HL-60/S4 treated with phorbol 12-myristate 13-acetate at 8.2 ng/mL for 4 days and 3 days (cell line): ENCODE data around the gene C16orf74.

Experiments
- in situ Hi-C: fragments of 300-500 bp; cut with MboI; formaldehyde crosslinking; loops from 2 replicates; pipeline ENCODE4 v1.15.0; 2022; ENCODE audit warnings: low sequenced_read_pairs

Gene C16orf74

DNA sequence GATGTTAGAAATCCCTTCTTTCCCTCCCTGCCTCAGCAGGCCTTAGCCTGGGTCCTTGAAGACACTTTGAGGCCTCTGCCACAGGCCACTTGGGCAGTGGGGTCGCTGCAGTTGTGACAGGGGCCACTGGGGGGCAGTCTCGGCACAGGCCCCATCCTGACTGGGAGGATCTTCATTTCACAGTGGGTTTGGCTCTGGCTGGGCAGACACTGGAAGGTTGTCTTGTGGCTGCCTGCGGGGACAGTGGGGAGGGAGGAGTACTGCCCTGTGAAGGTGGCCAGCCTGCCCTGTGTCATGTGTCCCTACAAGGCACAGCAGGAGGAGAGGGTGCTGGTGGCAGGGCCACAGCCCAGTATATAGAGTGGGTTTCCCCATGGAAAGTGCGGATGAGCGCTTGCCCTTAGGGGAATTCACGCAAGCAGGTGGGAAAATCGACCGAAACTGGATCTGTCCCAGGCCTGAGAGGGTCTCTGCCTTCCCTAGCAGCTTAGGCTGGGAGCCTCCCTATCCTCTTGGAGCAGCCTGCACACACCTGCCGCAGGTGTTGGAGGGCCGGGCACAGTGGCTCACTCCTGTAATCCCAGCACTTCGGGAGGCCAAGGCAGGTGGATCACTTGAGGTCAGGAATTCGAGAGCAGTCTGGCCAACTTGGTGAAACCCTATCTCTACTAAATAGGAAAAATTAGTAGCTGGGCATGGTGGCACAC, 90.9 kb downstream of the C16orf74 start:
- in situ Hi-C loops, result no loop called here

DNA sequence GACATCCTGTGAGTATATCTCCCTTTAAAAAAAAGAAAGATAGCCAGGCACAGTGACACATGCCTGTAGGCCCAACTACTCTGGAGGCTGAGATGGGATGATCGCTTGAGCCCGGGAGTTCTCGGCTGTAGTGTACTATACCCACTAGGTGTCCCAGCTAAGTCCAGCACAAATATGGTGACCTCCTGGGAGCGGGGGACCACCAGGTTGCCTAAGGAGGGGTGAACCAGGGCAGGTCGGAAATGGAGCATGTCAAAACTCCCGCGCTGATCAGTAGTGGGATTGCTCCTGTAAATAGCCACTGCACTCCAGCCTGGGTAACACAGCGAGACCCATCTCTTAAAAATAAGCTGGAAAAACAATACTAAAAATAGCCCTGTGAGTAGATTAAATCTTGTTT, 91.6 kb downstream of the C16orf74 start:
- in situ Hi-C loops, result no loop called here

DNA sequence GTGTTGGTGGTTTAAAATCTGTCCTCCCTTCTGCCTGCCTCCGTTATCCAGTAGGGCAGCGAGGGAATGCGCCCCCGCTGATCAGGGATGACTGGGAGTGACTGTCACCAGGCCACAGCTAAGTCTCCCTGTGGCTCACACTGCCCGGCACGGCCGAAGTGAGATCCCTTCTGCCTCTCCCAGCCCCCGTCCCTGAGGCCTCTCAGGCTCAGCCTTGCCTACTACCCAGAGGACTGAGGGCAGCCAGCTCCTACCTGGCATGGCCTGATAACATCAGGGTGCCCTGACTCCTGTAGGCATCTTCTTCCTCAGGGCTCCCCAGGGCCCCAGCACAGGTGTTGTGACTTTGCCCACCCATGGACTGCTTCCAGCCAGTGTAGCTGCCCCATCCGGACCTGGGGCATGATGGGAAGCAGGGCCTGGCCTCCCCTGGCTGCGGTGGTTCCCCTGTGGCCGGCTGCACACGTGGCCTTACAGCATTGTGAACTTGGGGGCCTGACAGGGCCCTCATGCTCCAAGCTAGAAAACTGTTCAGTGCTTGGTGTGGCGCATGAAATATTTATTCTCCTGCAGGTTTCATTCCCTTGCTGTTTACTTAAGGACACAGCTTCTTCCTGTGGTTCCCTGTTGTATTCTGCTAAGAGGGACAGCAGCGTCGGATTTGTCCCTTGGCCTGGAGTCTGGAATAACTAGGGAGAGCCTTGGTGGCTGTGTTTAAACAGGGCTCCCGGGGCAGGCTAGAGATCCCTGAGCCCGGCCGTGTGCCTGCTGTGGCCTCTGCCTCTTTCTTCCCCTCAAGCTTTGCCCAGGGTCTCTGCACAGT, 92.2 kb downstream of the C16orf74 start:
- in situ Hi-C loops, result no loop called here

DNA sequence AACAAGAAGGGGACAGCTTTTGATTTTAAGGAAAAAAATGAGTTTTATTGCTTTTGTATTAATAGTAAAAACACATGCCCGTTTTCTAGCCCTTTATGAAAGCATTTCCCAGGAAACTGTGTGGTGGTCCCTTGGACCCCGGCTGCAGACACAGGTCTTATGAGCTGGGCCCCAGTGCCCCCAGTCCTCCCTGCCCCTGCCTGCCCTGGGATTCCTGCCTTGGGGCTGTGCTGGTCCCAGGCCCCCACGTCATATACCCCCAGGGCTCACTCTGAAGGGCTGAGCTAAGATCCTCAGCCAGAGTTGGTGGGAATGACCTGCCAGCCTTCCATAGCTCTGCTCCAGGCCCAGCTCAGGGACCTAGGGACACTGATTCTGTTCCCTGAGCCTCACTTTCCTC, 92.9 kb downstream of the C16orf74 start:
- in situ Hi-C loops, result no loop called here
